HG03280 (cell line): ENCODE data around the gene ABCF2.

Experiments
- ATAC-seq: cut with Tn5 transposase; IDR thresholded peaks from one replicate; pipeline ENCODE4 v1.9.1; 2021; ENCODE audit warnings: mild to moderate bottlenecking, moderate library complexity; ENCODE audit not compliant: unreplicated experiment

ABCF2 gene

GRCh38 chr7:151252961-151253711, 26.1 kb upstream of the ABCF2 start:
- no peak for ATAC-seq

GRCh38 chr7:151252561-151252835, 25.5 kb upstream of the ABCF2 start:
- no peak for ATAC-seq

GRCh38 chr7:151251689-151252560, 24.9 kb upstream of the ABCF2 start:
- ATAC-seq = no peak

- ATAC-seq = no peak
These were observed 24.3 kb upstream of the ABCF2 start for GRCh38 chr7:151251328-151251688.

GRCh38 chr7:151250181-151251132, 23.5 kb upstream of the ABCF2 start:
- ATAC-seq = no peak

- no peak for ATAC-seq
These were observed 22.7 kb upstream of the ABCF2 start for GRCh38 chr7:151249732-151250072.

- no peak for ATAC-seq
These were observed 22.2 kb upstream of the ABCF2 start for GRCh38 chr7:151249034-151249731.

GRCh38 chr7:151248346-151249033, 21.5 kb upstream of the ABCF2 start, which contains the start of gene SMARCD3:
TSS of gene SMARCD3 (minus strand) at chr7:151248694. CDS start at chr7:151248562, 132 bp downstream.
- ATAC-seq = no peak

- no peak for ATAC-seq
These were observed 20.8 kb upstream of the ABCF2 start for GRCh38 chr7:151247611-151248345.

- ATAC-seq = no peak
These were observed 20.0 kb upstream of the ABCF2 start for GRCh38 chr7:151246851-151247580.

- no peak for ATAC-seq
These were observed 19.3 kb upstream of the ABCF2 start for GRCh38 chr7:151246102-151246850.

GRCh38 chr7:151245360-151246101, 18.5 kb upstream of the ABCF2 start:
- ATAC-seq = no peak

GRCh38 chr7:151244841-151245346, 17.9 kb upstream of the ABCF2 start:
- no peak for ATAC-seq

- no peak for ATAC-seq
These were observed 17.3 kb upstream of the ABCF2 start for GRCh38 chr7:151244196-151244840.

GRCh38 chr7:151243408-151244195, 16.6 kb upstream of the ABCF2 start:
- no peak for ATAC-seq

- no peak for ATAC-seq
These were observed 16.0 kb upstream of the ABCF2 start for GRCh38 chr7:151243045-151243349.
